Stimulated activated CD8-positive, alpha-beta memory T cell treated with anti-CD3 and anti-CD28 coated beads, Interleukin-4, amount 100 ng/mL, for 1 hour (primary cell): ENCODE results near the gene TMEM247.

ENCODE experiments used
- DNase-seq, 2 donors: peaks; one replicate each; pipeline ENCODE4 v3.0.0-alpha.2; 2020; ENCODE audit warnings: low read depth in 2 of 2, low spot score in 1 of 2

TMEM247 gene

DNA sequence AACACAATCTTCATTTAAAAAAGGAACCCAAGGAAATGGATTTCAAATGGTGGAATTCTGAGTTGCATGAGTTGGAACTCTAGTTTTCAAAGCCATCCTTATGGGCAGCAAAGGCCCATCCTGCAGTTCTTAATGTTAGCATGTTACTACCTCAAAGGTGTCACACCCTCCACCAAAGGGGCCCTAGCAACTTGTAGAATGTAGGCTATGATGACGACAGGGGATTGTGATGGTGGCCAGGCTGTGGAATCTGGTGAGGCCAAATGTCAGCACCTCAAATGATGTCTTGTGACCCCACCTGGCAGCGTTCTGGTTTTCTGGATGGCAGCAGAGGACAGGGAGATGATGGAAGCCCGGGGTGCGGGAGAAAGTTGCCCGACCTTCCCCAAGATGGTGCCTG is at the start of gene TMEM247:
Gene TMEM247 (plus strand): TSS at position 301 of the 400 bp plus-strand sequence.
- no peak for DNase-seq

DNA sequence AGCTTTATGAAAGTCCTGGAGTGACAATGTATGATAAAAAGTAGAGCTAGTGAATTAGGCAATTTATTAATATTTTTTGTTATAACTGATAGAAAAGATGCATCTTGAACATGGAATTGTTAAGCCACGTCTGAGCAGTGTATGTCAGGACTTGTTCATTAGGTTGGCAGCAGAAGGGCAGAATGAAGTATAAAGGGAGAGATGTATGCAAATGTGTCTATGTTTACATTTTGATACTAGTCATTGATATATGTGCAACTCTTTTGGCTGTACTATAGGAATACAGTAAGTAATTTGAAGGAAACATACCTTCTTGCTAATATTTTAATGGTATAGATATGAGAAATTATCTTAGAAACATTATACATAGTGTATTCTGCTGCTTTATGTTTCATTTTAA is 49.0 kb upstream of the TMEM247 start:
- DNase-seq: no peak

DNA sequence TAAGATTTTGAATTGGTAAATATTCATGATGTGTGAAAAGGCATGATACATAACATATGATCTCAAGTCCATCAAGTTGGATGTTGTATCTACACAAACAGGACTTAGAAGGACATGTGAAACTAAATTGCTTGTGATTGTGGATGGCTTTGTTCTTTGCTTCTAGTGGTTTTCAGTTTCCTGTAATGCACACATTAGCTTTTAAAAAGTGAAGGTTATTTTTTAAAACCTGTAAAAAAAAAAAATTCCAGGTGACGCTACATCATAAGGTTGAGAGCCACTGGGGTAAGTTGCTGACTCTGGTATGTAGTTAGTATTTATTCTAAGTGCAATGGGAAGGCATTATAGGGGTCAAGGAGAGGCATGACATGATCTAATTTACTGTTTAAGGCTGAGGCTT is 48.4 kb upstream of the TMEM247 start:
- no peak for DNase-seq

DNA sequence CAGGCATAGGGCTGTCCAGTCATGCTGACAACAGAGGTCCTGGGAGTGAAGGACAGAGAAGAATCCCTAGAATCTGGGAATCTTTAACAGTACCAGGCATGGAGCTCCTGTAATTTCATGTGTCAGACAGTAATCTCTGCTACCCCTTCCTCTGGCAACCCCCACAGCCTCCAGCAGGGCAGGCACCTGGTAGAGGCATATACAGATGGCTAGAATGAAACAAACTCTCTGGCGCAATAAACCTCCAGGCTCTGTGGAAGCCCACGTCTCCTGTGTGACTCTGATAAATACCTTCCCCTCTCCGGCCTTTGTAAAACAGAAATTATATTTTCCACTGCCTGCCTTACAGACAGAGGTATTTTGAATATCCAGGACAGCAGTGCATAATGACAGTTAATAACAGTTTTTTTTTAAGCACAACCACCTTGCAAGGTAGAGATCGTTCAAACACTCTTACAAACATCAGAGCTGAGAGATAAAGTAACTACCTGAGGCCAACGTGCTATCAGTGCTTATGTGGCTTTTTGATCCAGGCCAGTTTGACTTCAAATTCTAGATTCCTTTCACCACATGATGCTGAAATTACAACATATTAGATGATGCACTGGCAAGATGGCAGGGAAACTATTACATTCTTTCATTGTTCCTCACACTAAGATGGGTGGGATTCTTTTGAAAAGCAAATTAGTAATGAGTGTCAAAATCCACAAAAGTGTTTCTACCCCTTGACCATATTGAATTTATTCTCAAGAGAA is 47.7 kb upstream of the TMEM247 start:
- no peak for DNase-seq

GRCh38 chr2:46434851-46435273 is 44.5 kb upstream of the TMEM247 start:
- DNase-seq: no peak

GRCh38 chr2:46435353-46435752 is 44.0 kb upstream of the TMEM247 start:
- no peak for DNase-seq

DNA sequence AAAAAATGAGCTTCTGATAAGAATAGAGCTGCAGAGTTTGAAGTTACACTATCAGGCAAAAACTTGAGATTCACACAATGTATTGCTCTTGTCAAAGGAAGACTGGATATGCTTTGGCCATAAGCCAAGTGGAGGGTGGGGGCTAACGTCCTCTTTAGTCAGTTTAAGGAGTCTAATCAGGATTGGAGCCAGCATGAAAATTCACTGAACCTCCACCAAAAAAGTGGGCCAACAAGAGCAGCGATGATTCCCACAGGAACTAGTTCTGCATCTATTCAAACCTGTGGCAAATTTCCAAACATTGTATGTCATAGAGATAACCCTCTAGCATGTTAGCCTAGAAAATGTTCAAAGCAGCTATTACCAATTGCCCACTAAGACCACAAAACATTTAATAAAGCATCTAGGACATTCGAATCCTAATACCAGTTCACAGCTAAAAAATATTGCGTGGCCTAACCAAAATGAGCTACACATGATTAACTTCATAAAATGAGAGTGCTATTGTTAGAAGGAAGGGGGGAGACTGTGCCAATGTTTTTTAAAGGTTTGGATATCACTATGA is 43.5 kb upstream of the TMEM247 start:
- no peak for DNase-seq

DNA sequence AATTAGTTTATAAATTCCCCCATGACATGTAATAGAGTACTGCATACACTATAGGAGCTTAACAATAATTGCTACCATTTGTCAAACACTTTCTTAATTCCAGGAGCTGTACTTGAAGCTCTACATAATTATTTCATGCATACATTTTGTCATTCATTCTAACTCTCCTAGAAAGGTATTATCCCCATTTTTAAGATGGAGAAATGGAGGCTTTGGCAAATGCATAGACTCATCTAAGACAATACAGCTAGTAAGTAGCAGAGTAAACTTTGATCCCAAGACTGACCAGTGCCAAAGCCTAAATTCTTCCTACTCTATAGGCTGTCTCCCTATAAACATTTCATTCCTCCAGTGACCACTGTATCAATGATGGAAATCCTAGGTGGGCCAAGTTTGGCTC is 42.6 kb upstream of the TMEM247 start:
- no peak for DNase-seq

DNA sequence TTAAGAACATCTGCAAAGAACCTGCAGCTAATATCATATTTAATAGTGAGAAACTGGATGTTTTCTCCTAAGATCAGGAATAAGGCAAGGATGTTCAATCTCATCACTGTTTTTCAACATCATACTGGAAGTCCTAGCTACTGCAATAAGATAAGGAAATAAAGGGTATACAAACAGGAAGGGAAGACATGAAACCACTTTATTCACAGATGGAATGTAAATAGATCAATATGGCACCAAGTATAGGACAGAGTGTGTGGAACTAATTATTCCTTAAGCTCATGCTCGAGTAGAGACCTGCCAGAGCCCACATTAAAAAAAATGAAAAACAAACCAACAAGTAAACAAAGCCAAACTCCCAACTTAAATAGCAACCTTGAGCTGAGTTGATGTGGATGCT is 41.3 kb upstream of the TMEM247 start:
- no peak for DNase-seq

DNA sequence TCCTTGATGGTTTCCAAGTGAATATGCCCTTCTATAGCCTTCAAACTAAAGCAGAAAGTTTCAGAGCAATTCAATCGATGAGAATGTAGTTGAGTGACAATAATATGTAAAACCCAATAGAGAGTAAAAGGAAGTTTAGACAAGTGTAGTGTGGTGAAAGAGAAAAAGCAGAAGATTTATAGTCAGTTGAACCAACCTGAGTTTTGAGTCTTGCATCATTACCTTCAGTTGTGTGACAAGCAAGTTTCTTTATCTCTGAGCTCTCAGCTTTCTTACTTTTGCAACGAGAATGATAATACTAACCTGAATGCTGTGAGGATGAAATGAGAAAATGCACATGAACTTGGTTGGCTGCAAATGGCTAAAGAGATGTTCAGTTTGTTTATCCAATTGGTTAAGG is 40.6 kb upstream of the TMEM247 start:
- DNase-seq: no peak

- DNase-seq: no peak
Measured at GRCh38 chr2:46439582-46439981, 39.8 kb upstream of the TMEM247 start.

DNA sequence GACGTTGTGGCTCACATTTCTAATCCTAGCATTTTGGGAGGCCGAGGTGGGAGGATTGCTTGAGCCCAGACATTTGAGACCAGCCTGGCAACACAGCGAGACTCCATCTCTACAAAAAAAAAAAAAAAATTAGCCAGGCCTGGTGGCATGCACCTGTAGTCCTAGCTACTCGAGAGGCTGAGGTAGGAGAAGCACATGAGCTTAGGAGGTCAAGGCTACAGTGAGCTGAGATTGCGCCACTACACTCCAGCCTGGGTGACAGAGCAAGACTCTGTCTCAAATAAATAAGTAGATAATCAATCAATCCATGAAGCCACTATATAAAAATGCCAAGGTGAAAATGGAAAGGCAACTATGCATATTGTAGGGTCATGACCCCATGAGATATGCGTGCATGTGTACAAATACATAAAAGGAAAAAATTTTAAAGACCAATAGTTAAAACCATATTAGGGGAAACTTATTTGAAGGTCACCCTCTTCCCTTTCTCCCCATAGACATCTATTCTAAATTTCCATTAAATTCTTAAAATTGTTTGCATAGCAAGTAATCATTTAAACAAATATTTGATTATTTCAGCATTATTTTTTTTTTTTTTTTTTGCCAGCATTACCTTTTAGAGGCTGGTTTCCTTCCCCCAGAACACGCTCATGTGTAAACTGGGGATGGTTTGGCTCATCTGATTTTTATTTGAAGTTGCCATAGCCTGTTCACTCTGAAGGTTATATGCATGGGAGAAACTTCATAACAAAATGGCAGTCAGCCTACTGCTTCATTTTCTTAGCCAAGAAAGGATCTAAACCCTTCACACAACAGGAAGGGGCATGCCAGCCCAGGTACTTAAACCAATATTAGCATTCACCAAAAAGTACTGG is 37.3 kb upstream of the TMEM247 start:
- DNase-seq: no peak

- no peak for DNase-seq
Measured at GRCh38 chr2:46444732-46445131, 34.6 kb upstream of the TMEM247 start.

GRCh38 chr2:46445556-46445955 is 33.8 kb upstream of the TMEM247 start:
- DNase-seq: no peak

DNA sequence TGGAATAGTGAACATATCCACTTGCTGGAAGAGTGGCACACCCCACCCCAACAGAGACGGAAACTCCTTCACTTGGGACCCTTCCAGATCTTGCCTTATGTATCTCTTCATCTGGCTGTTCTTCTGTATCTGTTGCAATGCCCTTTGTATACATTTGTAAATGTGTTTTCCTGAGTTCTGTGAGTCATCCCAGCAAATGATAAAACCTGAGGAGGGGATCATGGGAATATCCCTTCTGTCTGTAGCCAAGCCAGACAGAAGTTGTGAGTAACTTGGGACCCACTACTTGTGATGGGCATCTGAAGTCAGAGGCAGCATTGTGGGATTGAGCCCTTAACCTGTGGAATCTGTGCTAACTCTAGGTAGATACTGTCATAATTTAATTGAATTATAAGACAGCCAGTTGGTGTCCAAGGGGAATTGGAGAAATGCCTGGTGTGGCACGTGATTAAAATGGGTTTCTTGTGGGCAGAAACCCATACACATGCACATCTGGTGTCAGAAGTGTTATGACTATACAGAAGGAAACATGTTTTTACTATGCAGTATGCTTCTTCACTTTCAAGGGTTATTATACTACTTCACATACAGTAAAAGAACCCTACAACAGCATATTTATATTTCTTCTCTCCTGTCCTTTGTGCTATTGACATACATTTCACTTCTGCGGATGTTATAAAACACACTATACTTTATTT is 32.3 kb upstream of the TMEM247 start:
- DNase-seq: no peak

DNA sequence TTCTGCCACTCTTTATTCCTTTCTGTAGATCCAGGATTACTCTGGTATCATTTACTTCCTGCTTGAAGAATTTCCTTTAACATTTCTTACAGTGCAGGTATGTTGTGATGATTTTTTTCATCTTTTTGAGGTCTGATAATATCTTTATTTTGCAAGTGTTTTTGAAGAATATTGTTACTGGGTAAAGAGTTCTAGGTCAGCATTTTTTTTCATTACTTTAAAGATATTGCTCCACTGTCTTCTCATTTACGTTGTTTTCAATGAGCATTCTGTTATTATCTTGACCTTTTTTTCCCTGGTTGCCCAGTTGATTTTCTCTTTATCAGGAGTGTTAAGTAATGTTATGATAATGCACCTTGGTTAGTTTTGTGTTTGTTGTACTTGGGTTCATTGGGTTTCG is 31.7 kb upstream of the TMEM247 start:
- DNase-seq: no peak

DNA sequence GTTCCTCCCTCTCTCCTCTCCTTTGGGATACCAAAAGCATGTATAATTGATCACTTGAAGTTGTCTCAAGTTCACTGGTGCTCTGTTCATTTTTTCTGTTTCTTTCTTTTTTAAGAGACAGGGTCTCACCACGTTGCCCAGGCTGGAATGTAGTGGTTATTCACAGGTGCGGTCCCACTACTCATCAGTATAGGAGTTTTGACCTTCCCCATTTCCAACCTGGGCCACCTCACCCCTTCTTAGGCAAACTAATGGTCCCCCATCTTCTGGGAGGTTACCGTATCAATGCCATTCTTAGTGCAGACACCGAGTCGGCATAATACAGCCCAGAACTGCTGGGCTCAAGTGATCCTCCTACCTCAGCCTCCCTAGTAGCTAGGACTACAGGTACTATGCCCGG is 31.3 kb upstream of the TMEM247 start:
- DNase-seq: no peak

GRCh38 chr2:46448641-46449040 is 30.7 kb upstream of the TMEM247 start:
- no peak for DNase-seq

DNA sequence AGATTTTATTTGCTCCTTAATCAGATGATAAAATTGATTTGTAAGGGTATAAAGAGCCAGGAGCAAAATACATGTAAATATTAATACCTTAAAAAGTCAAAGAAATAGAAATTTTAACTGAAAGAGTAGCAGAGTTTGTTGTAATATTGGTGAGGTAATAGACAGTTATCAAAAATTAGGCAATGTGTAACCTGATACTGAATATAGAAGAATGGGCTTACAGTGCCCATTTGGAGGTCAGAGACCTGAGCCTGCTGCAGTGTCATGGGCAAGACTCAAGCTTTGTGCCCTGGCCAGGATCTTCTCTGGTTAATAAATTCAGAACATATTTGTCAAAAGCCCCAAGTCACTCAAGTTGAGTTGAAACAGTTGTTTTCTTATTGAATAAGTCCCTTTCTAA is 29.7 kb upstream of the TMEM247 start:
- no peak for DNase-seq

- DNase-seq: no peak
Measured at GRCh38 chr2:46451131-46451711, 28.1 kb upstream of the TMEM247 start.

DNA sequence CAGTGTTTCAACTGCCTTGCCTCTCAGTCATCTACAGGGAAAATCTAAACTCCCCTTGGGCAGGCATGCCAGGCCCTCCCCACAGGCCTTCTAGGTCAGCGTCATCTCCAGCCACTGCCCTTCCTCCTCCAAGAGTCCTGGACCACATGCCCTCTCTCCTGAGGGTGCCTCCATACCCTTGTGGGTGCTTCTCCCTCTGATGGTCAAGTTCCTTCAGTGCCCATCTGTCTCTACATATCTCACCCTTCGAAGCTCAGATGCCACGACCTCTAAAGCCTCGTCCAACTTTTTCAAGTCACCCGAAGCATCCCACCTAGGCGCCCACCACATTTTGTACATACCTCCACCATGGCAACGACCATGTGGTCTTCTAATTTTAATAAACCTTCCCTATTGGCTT is 22.6 kb upstream of the TMEM247 start:
- DNase-seq: no peak
